H1 (cell line): Measurements from ENCODE around the gene KRABD2.

Source experiments
- CBX8 ChIP-seq: fragments of 300-800, 300-1000 bp; sonication (generic); IDR thresholded peaks from 2 replicates; pipeline ENCODE4 v1.7.1; 2016; ENCODE audit warnings: low read depth, low read length, borderline replicate concordance
- CHD1 ChIP-seq: IDR thresholded peaks from 2 replicates; pipeline ENCODE4 v1.6.1; 2012; ENCODE audit warnings: low read depth, low read length, improper control_type of control experiment
- KDM4A ChIP-seq: IDR thresholded peaks from one replicate; pipeline ENCODE4 v1.7.1; 2012; ENCODE audit warnings: low read depth, mild to moderate bottlenecking, moderate library complexity, low read length, inconsistent platforms; ENCODE audit not compliant: severe bottlenecking
- RAD21 ChIP-seq, 2 experiments: IDR thresholded peaks in 1 of 2; conservative IDR thresholded peaks in 1 of 2; 2 replicates each; pipeline ENCODE4 v1.6.1; 2011; ENCODE audit warnings: low read depth in 2 of 2, low read length in 2 of 2, improper control_type of control experiment in 1 of 2, inconsistent platforms in 1 of 2, mild to moderate bottlenecking in 1 of 2, moderate library complexity in 1 of 2
- RFX5 ChIP-seq: IDR thresholded peaks from 2 replicates; pipeline ENCODE4 v1.6.1; 2011; ENCODE audit warnings: low read depth, low read length, improper control_type of control experiment, borderline replicate concordance
- RNF2 ChIP-seq: fragments of 200-900, 300-1000 bp; sonication (generic); IDR thresholded peaks from 2 replicates; pipeline ENCODE4 v1.7.1; 2016; ENCODE audit warnings: borderline replicate concordance, low read depth, mild to moderate bottlenecking, antibody characterized with exemption, low read length; ENCODE audit not compliant: poor library complexity, severe bottlenecking; ENCODE audit errors: missing control alignments
- TAF1 ChIP-seq: IDR thresholded peaks from 2 replicates; pipeline ENCODE4 v1.6.1; 2011; ENCODE audit warnings: mild to moderate bottlenecking, low read depth, low read length
- TF ChIP-seq, protein P1 (sequence below): fragments of 300-600 bp; sonication (generic); IDR thresholded peaks from 2 replicates; pipeline ENCODE4 v1.7.1; 2012; ENCODE audit warnings: low read length, moderate library complexity, mild to moderate bottlenecking, inconsistent platforms; ENCODE audit not compliant: insufficient replicate concordance
- TF ChIP-seq, protein P2 (sequence below): IDR thresholded peaks from 2 replicates; pipeline ENCODE4 v1.6.1; 2012; ENCODE audit warnings: inconsistent platforms

KRABD2 gene

DNA sequence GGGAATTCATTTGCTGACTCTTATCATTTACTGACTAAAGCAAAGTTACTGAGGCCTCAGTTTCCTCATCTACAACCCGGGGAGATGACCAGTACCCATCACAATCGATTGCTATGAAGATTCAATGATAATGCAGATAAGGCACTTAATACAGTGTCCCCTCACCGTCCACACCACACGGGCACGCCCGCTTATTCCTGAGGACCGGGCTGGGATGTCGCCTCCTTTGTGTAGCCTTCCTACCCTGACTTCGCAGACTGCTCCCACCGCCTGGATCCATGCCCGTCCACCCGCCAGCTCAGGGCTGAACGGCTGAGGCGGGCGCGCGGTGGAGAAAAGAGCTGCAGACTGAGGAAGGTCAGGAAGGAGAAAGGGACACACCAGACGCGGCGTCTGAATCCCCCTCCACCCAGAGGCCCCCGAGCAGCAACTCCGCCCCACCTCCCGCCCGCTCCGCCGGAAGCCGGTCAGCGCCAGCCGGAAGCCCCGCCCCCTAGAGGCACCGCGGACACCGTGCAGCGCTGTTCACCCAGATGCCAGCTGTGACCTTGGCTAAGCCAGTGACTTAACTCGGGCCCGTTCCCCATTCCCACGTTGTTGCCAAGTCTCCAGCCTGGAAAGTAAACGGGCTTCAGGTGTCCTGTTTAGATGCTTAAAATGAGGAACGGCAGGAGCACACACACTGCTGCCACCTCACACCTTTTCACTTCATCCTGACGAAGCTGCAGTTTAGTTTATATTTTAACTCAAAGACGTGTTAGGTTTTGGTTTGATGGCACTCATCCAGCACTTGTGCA, at the start of gene KRABD2 (continued):
- TF ChIP-seq, protein P1, sequence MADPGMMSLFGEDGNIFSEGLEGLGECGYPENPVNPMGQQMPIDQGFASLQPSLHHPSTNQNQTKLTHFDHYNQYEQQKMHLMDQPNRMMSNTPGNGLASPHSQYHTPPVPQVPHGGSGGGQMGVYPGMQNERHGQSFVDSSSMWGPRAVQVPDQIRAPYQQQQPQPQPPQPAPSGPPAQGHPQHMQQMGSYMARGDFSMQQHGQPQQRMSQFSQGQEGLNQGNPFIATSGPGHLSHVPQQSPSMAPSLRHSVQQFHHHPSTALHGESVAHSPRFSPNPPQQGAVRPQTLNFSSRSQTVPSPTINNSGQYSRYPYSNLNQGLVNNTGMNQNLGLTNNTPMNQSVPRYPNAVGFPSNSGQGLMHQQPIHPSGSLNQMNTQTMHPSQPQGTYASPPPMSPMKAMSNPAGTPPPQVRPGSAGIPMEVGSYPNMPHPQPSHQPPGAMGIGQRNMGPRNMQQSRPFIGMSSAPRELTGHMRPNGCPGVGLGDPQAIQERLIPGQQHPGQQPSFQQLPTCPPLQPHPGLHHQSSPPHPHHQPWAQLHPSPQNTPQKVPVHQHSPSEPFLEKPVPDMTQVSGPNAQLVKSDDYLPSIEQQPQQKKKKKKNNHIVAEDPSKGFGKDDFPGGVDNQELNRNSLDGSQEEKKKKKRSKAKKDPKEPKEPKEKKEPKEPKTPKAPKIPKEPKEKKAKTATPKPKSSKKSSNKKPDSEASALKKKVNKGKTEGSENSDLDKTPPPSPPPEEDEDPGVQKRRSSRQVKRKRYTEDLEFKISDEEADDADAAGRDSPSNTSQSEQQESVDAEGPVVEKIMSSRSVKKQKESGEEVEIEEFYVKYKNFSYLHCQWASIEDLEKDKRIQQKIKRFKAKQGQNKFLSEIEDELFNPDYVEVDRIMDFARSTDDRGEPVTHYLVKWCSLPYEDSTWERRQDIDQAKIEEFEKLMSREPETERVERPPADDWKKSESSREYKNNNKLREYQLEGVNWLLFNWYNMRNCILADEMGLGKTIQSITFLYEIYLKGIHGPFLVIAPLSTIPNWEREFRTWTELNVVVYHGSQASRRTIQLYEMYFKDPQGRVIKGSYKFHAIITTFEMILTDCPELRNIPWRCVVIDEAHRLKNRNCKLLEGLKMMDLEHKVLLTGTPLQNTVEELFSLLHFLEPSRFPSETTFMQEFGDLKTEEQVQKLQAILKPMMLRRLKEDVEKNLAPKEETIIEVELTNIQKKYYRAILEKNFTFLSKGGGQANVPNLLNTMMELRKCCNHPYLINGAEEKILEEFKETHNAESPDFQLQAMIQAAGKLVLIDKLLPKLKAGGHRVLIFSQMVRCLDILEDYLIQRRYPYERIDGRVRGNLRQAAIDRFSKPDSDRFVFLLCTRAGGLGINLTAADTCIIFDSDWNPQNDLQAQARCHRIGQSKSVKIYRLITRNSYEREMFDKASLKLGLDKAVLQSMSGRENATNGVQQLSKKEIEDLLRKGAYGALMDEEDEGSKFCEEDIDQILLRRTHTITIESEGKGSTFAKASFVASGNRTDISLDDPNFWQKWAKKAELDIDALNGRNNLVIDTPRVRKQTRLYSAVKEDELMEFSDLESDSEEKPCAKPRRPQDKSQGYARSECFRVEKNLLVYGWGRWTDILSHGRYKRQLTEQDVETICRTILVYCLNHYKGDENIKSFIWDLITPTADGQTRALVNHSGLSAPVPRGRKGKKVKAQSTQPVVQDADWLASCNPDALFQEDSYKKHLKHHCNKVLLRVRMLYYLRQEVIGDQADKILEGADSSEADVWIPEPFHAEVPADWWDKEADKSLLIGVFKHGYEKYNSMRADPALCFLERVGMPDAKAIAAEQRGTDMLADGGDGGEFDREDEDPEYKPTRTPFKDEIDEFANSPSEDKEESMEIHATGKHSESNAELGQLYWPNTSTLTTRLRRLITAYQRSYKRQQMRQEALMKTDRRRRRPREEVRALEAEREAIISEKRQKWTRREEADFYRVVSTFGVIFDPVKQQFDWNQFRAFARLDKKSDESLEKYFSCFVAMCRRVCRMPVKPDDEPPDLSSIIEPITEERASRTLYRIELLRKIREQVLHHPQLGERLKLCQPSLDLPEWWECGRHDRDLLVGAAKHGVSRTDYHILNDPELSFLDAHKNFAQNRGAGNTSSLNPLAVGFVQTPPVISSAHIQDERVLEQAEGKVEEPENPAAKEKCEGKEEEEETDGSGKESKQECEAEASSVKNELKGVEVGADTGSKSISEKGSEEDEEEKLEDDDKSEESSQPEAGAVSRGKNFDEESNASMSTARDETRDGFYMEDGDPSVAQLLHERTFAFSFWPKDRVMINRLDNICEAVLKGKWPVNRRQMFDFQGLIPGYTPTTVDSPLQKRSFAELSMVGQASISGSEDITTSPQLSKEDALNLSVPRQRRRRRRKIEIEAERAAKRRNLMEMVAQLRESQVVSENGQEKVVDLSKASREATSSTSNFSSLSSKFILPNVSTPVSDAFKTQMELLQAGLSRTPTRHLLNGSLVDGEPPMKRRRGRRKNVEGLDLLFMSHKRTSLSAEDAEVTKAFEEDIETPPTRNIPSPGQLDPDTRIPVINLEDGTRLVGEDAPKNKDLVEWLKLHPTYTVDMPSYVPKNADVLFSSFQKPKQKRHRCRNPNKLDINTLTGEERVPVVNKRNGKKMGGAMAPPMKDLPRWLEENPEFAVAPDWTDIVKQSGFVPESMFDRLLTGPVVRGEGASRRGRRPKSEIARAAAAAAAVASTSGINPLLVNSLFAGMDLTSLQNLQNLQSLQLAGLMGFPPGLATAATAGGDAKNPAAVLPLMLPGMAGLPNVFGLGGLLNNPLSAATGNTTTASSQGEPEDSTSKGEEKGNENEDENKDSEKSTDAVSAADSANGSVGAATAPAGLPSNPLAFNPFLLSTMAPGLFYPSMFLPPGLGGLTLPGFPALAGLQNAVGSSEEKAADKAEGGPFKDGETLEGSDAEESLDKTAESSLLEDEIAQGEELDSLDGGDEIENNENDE: no peak
- TF ChIP-seq RFX5 (no peak), RNF2 (no peak), KDM4A (no peak), CHD1 (peak; percentile 49; the same call in 1 of the 2 replicates), CBX8 (no peak), TAF1 (peak; percentile 93), RAD21 (IDR thresholded peaks at IDR 0.05 in 1 of 2, conservative IDR thresholded peaks at IDR 0.05 in 1 of 2; ENCODE audit: low read depth in 2 of 2, low read length in 2 of 2) (peak; percentile 13 to 32; a peak in 3 of 4 replicates)
- TF ChIP-seq, protein P2, sequence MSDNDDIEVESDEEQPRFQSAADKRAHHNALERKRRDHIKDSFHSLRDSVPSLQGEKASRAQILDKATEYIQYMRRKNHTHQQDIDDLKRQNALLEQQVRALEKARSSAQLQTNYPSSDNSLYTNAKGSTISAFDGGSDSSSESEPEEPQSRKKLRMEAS: peak; percentile 73
